Left lobe of liver (tissue), 2 donors: Measurements from ENCODE around the gene MAPK12. TPM values are rescaled to one million over a fixed set of nuclear protein-coding genes. Genes with fewer than 3 reads are reported as not detected.

ENCODE experiments used
- ATAC-seq: fragments of 200-7000 bp; cut with Tn5 transposase; one replicate; pipeline ENCODE4 v1.9.1; 2020; ENCODE audit warnings: mild to moderate bottlenecking, moderate library complexity
- DNase-seq: peaks from one replicate; pipeline ENCODE4 v3.0.0-alpha.2; 2020; ENCODE audit warnings: low spot score
- total RNA-seq: library from RNA; stranded (reverse); gene quantifications from one replicate; pipeline ENCODE4 v1.2.1, GENCODE V29; 2021
- donor health status: DM: no; HTN: no; CAD: no; lungs with moderate emphysema.
- donor health status: DM: no; HTN: yes; CAD: no.

The MAPK12 gene
- total RNA-seq, 1 donor from 2014 or later = 5.0 TPM

- peak; percentile 98 for DNase-seq
- peak; percentile 69 for ATAC-seq
Observed at GRCh38 chr22:50299785-50300619, 38.5 kb upstream of the MAPK12 start.

- DNase-seq (no peak), ATAC-seq (peak; percentile 0)
Observed at GRCh38 chr22:50298937-50299784, 37.7 kb upstream of the MAPK12 start.

GRCh38 chr22:50298266-50298637, 36.8 kb upstream of the MAPK12 start:
- ATAC-seq = no peak
- DNase-seq = no peak

DNA sequence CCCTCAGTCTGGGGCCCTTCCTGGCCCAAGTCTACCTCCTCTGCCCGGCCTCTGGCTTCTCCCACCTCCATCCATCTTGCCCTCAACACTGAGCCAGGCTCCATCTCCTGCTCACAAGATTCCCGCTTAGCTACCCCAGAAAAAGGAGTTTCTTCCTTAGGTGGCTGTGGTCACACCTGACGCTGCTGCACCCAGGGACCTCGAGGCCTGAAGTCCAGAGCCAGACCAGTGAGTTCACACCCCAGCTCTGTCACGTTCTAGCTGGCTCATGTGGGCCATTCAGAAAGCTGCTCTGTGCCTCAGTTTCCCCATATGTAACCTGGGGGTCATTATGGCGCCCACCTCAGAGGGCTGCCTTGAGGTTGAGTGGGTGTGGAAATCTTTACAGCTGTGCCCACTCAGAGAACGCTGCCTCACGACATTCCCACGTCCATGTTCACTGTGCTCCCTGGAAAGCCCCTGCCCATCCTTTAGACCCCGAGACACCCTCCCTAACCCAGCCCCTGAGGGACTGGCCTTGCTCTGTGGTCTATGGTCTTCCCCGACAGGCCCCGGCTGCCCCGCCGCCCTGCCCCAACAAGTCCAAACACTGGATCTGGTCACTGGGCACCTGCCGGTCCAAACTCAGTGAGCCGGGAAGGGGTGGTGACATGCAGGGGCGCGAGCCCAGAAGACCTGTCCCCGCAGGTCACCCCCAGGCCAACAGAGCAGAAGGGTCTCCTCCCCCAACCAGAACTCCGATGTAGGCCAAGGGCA, 36.2 kb upstream of the MAPK12 start:
- ATAC-seq (no peak), DNase-seq (no peak)

GRCh38 chr22:50296658-50297490, 35.4 kb upstream of the MAPK12 start:
- ATAC-seq (peak; percentile 33), DNase-seq (peak; percentile 82)

GRCh38 chr22:50294319-50294656, 32.8 kb upstream of the MAPK12 start:
- ATAC-seq = no peak
- DNase-seq = no peak

DNA sequence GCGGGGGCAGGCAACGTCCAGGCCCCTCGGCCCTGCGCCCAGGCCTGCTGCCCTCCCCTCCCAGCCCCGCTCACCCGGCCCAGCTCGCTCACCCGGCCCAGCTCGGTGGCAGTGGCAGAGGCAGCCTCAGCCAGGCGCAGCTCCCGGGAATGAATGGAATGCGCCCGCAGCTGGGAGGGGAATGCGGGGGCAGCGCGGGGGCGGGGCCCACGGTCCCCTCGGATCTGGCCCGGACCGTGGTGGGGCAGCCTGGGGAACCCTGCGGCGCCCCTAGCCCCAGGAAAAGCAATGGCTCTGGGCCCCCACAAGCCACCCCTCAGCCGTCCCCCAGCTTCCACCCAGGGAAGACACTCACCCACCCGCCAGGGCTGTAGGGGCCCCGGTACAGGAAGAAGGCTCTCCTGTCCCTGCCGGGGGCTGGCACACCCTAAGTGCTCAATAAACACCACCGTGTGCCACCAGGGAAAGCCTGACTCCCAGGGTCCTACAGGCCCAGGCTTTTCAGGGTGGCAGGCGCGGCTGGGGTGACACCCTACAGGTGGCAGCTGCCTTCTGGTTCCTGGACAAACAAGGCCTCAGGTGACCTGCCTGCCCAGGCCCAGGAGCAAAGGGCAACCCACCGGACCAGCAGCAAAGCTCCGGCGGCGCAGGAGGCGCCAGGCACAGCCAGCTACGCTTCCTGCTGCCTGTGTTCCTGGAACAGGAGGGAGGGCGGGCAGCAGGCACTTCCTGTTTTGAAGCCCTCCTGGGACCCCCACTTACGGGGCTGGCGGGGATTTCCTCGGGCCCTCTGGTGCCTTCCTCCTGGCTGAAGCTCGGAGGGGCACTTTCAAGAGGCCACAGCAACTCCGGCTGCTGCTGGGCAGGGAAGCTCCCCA, 32.2 kb upstream of the MAPK12 start:
- peak; percentile 94 for DNase-seq
- peak; percentile 73 for ATAC-seq

- DNase-seq (no peak), ATAC-seq (no peak)
Observed at GRCh38 chr22:50292643-50293440, 31.4 kb upstream of the MAPK12 start.

- ATAC-seq (no peak), DNase-seq (no peak)
Observed at GRCh38 chr22:50289942-50290630, 28.6 kb upstream of the MAPK12 start.

DNA sequence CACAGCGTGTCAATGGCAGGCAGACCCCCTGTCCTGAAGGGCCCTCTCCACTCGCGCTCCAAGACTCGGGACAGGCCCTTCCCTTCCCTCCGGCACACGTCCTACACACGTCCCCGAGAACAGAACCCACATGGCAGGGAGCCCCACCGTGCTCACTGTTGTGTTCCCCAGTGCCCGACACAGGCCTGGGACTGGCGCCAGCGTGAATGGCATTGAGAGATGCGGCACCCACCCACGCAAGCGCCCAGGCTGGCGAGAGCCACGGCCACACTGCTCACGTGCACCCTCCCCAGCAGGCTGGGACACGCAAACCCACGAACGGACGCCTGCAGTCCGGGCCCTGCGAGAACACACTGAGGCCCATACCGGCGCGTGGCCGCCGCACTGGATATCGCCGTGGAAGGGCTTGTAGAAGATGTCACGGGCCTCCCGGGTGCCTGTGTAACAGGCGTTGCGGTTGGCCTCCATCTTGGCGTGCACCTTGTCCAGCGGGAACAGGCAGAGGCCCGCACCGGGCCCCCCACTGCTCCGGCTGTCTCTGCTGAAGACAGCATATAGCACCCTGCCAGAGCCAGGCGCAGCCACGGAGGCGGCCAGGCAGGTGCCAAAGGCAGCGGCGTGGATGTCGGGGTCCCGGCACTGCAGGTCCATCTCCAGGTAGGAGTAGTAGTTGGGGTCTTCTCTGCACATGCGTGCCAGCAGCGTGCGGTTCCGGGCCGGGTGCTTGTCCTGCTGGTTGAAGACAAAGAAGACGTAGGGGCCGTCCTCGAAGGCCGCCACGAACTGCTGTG, 27.9 kb upstream of the MAPK12 start:
- no peak for ATAC-seq

GRCh38 chr22:50287731-50288130, 26.2 kb upstream of the MAPK12 start:
- no peak for DNase-seq
- no peak for ATAC-seq

More for the DNA sequence above, 27.9 kb upstream of the MAPK12 start:
- no peak for DNase-seq

DNA sequence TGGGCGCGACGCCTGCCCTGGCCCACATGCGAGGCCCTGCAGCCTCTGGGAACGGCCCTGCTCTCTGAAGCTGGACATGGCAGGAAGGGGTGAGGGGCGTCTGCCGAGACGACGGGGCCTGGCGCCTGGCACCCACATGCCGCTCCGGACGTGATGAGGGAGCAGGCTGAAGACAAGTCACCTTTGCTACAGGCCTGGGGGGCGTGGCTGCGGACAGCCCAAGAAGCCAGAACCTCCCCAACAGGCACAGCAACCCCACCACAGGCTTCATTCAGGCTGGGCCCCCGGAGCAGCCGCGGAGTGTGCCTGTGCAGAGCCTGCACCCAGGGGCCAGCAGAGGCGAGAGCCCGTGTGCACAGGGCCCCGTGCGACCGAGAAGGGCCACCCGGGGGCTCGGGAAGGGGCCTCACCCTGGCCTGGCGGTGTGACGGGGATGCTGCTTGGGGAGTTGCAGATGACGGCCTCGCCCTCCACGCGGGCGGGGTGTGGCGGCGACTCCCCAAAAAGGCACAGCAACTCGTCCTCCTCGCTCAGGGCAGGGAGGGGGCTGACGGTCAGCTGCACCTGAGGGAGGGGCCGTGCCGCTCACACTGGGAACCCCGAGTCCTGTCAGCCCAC, 25.3 kb upstream of the MAPK12 start:
- ATAC-seq (no peak), DNase-seq (no peak)

DNA sequence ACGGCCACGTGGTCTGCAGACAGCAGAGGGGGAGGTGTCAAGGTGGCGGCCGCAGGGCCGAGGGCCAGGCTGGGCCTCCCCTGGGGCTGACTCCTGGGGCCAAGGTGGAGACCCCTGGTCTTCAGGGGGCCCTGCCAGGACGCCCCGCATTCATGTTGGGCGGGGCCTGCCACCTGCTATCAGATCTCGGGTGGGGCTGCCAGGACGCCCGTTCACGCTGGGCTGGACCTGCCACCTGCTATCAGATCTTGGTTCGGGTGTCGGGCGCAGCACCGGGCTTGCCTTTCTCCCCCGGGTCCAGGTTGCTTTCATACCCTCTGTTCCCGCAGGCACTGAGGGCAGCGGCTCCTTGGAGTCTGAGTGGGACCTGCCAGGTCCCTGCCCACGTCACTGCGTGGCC, 24.8 kb upstream of the MAPK12 start:
- no peak for ATAC-seq
- DNase-seq = no peak

GRCh38 chr22:50285568-50286229, 24.2 kb upstream of the MAPK12 start:
- no peak for DNase-seq

GRCh38 chr22:50284479-50284878, 23.0 kb upstream of the MAPK12 start:
- ATAC-seq (no peak), DNase-seq (no peak)

More at GRCh38 chr22:50285568-50286229, 24.2 kb upstream of the MAPK12 start:
- no peak for ATAC-seq

DNA sequence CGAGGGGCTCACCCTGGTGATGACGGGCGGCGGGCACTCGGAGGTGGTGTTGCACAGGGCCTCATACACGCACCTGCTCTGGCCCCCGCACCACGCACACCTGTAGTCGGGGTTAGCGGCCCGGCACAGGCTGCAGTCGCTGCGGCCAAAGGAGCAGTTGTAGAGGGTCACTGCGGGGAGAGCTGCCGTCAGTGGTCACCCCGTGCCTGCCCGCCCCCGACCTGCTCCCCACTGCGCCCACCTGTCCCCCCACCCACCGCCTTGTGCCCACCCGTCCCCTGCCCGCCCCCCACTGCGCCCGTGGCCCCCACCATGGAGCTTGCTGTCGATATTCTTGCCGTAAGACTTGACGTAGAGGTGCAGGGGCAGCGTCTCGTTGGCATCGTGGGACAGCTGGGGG, 22.3 kb upstream of the MAPK12 start:
- no peak for DNase-seq
- ATAC-seq = no peak
